GM12875 (cell line): ENCODE results near the gene IL16.

Experiments
- H3K4me3 ChIP-seq: one replicate; pipeline ENCODE4 v1.5.1; 2011; ENCODE audit warnings: low read depth, low read length, control low read depth
- TF ChIP-seq, protein P1 (sequence below): IDR thresholded peaks from 2 replicates; pipeline ENCODE4 v1.5.1; 2011; ENCODE audit warnings: low read depth, mild to moderate bottlenecking, control low read depth, inconsistent platforms, low read length, moderate library complexity, borderline replicate concordance; ENCODE audit not compliant: insufficient read depth

The IL16 gene

DNA sequence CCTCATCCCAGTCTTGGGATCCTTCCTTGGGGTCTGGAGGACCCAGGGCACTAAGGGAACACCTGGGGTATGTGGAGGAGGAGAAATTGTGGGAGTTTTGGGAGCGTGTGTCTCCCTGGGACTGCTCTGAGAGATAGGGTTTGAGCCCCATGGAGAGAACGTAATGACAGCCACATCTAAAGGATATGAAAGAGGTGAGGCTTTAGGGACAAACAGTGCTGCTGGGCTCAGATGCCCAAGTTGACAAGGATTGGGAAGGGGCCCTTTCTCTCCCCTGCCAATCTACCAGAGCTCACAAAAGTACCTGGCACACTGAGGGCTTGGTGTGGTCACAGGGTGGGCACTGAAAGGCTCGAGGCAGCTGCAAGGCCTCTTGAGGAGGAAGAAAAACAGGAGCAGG, 140.6 kb downstream of the IL16 start:
- no peak overlapping the region for H3K4me3 ChIP-seq
- TF ChIP-seq, protein P1, sequence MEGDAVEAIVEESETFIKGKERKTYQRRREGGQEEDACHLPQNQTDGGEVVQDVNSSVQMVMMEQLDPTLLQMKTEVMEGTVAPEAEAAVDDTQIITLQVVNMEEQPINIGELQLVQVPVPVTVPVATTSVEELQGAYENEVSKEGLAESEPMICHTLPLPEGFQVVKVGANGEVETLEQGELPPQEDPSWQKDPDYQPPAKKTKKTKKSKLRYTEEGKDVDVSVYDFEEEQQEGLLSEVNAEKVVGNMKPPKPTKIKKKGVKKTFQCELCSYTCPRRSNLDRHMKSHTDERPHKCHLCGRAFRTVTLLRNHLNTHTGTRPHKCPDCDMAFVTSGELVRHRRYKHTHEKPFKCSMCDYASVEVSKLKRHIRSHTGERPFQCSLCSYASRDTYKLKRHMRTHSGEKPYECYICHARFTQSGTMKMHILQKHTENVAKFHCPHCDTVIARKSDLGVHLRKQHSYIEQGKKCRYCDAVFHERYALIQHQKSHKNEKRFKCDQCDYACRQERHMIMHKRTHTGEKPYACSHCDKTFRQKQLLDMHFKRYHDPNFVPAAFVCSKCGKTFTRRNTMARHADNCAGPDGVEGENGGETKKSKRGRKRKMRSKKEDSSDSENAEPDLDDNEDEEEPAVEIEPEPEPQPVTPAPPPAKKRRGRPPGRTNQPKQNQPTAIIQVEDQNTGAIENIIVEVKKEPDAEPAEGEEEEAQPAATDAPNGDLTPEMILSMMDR: no peak

DNA sequence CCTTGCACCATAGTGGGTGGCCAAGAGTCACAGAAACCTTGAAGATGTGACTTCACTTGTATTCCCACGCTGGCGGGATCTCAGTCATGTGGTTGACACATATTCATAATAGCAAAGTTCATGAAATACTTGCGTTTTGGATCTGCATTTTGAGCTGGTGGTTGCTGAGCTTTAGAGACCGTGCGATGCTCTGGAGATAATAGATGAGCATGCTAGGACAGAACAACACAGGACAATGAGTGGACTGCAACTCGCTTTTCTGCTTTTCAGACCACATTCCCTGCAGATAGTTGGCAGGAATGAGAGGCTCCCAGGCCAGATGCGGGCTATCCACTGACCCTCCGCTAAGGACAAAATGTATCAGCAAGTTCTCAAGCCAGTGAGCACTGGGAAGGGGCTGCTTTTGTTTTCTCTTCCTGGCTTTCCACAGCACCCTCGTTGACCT, 141.1 kb downstream of the IL16 start:
- TF ChIP-seq, protein P1: no peak
- no peak overlapping the region for H3K4me3 ChIP-seq

DNA sequence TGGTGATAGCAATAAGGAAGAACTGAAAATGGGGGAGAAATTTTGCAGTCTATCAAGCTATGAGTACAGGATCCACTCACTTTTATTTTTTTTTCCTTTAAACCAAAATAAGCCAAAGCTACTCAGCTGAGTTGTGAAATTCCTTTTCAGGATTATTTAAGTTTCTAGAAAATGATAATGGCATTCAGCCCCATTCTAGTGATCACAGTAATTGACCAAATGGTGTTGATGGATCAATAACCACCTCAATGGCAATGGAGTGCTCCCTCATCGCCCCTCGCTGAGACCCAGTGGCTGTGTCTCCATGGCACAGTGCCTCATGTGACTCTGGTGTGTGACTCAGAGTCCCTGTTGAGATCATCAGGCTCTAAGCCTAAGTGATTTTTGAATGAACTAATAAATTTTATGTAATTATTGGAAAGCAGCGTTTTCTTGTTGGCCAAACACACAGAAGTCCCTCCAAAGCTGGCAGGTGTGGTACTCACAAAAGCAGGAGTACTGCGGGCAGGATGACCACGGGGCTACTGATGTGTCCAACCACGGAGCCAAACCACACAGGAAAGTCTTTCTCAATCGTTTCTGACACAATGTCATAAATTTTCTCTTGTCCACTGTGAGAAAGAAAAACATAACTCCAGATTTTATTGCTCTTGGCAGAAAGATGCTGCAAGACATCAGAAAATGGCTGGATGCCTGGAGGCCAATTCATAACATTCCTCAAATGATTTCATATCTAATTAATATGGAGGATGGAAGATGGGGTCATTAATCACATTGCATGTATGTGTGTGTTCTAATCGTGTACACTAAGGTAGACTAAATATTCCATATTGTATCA, 141.7 kb downstream of the IL16 start:
- TF ChIP-seq, protein P1: no peak
- no peak overlapping the region for H3K4me3 ChIP-seq

DNA sequence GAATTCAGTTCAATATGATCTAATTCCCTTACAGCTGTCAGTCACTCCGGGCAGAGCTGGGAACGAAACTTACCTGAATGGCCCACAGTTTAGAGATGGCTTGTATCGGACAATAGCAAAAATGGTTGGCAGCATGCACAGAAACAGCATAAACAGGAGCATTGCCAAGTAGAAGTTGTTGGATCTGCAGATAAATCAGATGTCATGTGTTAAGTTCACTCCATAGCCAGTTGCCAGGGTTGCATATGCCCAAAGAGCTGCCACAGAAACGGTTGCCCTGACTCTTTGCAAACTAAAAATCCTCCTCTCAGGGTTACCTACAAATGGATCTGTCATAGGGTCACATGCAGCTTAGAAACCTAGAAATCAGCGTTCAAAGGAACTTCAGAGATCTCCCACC, 142.6 kb downstream of the IL16 start:
- no peak overlapping the region for H3K4me3 ChIP-seq
- TF ChIP-seq, protein P1: no peak

DNA sequence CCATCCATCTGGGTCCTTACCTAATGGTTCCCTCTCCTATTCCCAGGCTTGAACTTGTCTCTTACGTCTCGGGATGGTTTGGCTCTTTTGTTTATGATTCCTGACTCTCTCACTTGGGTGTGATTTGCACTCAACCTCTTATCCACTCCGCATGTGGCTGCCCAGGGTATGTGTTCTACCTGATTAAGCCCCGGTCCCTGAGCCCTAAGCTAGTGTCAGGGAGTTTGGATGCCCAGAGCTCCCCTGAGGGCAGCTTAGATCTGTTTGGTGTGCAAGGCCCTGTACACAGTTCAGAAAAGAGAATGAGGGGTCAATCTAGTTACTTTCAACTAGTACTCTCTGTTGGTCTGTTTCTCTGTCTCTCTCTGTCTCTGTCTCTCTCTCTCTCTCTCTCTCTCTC, 143.2 kb downstream of the IL16 start:
- H3K4me3 ChIP-seq: no peak overlapping the region
- TF ChIP-seq, protein P1: no peak

DNA sequence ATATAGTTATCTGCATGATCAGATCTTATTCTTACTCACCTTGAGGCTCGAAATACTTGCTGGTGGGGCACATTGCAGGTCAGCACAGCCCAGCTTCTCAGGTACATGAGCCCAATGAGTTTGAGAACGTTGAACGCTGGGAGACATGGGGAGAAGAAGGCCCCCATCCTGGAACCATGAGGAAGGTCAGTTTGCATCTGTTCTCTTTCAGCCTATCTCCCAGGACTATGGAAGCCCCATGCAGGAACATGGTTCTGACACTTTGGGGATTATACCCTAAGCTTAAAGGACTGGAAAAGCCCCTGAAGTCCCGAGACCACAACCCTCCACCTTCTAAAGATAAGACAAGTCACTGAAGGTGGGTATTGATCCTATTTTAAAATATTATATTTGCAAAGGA, 144.7 kb downstream of the IL16 start:
- TF ChIP-seq, protein P1: no peak
- no peak overlapping the region for H3K4me3 ChIP-seq

DNA sequence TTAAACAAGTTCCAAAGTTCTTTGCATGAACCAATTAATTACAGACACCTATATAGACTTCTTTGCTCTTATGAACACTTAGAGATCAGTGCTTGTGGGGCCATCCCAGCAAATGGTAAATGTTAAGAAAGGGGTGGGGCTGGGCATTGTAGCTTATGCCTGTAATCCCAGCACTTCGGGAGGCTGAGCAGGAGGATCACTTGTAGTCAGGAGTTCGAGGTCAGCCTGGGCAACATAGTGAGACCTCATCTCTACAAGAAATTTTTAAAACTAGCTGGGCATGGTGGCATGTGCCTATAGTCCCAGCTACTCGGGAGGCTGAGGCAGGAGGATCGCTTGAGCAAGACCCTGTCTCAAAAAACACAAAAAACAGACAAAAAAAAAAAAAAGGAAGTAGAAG, 146.7 kb downstream of the IL16 start:
- TF ChIP-seq, protein P1: no peak
- H3K4me3 ChIP-seq: no peak overlapping the region
